Ovary (tissue), 9 donors: ENCODE data around the gene ATP4B. TPM values are rescaled to one million over a fixed set of nuclear protein-coding genes. Genes with fewer than 3 reads are reported as not detected.

Source experiments
- DNase-seq, 5 donors: peaks; one replicate each; pipeline ENCODE4 v3.0.0-alpha.2; 2019 to 2020
- H3K27ac ChIP-seq, 2 donors: fragments of 200-600 bp; one replicate each; pipeline versions ENCODE4 v1.5.1 to v1.8.0; 2019 to 2022
- H3K27me3 ChIP-seq: fragments of 200-600 bp; one replicate; pipeline ENCODE4 v1.8.0; 2022
- H3K36me3 ChIP-seq: fragments of 200-600 bp; sonication (generic); one replicate; pipeline ENCODE4 v1.5.1; 2019
- H3K4me1 ChIP-seq: one replicate; pipeline ENCODE4 v1.8.1; 2013; ENCODE audit warnings: mild to moderate bottlenecking, moderate library complexity; ENCODE audit not compliant: insufficient read depth
- H3K4me3 ChIP-seq: fragments of 200-600 bp; sonication (generic); one replicate; pipeline ENCODE4 v1.5.1; 2017
- H3K9me3 ChIP-seq, 2 donors: fragments of 200-600 bp in 1 of 2; sonication (generic) in 1 of 2; one replicate each; pipeline versions ENCODE4 v1.5.1 to v1.8.1; 2013 to 2019; ENCODE audit warnings: mild to moderate bottlenecking in 1 of 2, moderate library complexity in 1 of 2
- EP300 ChIP-seq: sonication (generic); formaldehyde crosslinking; IDR thresholded peaks from one replicate; pipeline ENCODE4 v1.6.1; 2017; ENCODE audit warnings: antibody characterized with exemption
- POLR2A ChIP-seq: fragments of 450-650 bp; IDR thresholded peaks from one replicate; pipeline ENCODE4 v1.6.1; 2017; ENCODE audit warnings: antibody characterized with exemption, mild to moderate bottlenecking, moderate library complexity
- WGBS, 3 donors: extraction: QIAGEN DNeasy Blood & Tissue Kit in 1 of 3; methylation state at CpG; one replicate each; pipeline versions ENCODE4 v1.1.5 to v1.1.7; 2013 to 2017; 5-methylcytosine and 5-hydroxymethylcytosine counted together
- intact Hi-C, 4 donors: fragments of 100-400 bp; cut with DNase I; formaldehyde crosslinking; loops; one replicate each; pipeline versions ENCODE4 v1.11.0 to v1.15.1; 2022 to 2023
- polyA plus RNA-seq, 2 donors: library from polyadenylated mRNA; stranded (reverse); fragments of 200-250 nt in 1 of 2; fragments of 350-450 nt in 1 of 2; fragmentation: Illumina TruSeq in 1 of 2; extraction: RNeasy Lipid Tissue Mini Kit (QIAGEN cat#74804) in 1 of 2; gene quantifications; one replicate each; pipeline ENCODE4 v1.2.3, GENCODE V29; 2013 to 2014
- total RNA-seq, 7 donors: library from RNA; depleted of rRNA in 2 of 7; stranded (reverse); fragments of >200 nt in 2 of 7; fragmentation: NEBNext Ultra II Directional in 3 of 7; extraction: Animal tissue kit (Norgen Biotek cat#: 25700) in 3 of 7; gene quantifications; one replicate each; pipeline versions ENCODE4 v1.1.0 to v1.2.4, GENCODE V29; 2016 to 2023
- TF ChIP-seq, protein P1 (sequence below), 3 donors: fragments of 450-650 bp in 2 of 3; fragments of 200-600 bp in 1 of 3; IDR thresholded peaks; one replicate each; pipeline versions ENCODE4 v1.5.1 to v1.8.0; 2016 to 2022; ENCODE audit warnings: antibody characterized with exemption in 3 of 3, mild to moderate bottlenecking in 1 of 3
- donor health status: DM: no; HTN: no; CAD: no; lungs with moderate emphysema.
- donor health status: DM: no; HTN: no; CAD: no.
- donor health status: Bipolar disorder and iron deficiency.
- donor health status: DM: yes; HTN: yes; CAD: no.
- donor health status: DM: no; HTN: no; CAD: no.
- donor health status: DM: yes; HTN: yes; CAD: no.

ATP4B gene
- total and polyA plus RNA-seq, 9 donors = 0.28 TPM; not detected in 8

DNA sequence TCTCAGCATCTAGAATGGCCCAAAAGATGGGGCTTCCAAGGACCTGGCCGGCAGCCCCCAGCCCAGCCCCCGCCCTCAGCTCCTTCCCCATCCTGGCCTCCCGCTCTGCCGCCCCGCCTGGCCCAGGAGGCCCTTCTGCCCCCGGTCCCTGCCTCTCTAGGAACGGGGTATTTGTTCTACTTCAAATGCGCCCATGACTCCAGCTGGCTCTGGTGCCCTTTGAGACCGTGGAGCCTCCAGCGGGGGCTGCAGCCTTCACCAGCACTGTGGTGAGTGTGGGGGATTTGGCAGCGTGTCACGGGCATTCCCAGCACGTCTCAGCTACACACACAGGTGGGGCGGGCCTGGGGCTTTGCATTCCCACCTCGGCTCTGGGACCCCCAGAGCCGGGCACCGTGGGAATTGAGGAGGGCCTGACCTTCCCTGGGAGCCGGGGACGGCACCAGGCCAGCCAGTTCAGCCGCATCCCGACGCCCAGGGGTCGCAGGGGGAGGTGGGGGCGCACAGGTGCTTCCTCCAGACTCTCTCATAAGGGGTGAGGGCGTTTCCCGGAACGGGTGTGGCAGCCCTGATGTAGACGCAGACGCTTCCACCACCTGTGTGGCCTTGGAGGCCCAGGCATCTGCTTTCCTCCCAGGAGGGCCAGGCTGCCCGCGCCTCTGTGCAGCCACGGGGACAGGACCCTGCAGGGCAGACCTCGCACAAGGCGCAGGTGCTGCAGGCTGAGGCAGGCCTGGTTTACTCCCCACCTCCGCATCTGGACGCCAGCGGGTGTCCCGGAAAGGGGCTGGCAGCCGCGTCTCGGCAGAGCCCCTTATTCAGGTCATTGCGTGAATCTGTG, 947 bp downstream of the ATP4B start:
- intact Hi-C loops = no loop called here
- 63 to 76% (median 67%) methylated on average over 37 to 42 of the region's 42 CpGs for WGBS, 3 donors
- TF ChIP-seq, protein P1, sequence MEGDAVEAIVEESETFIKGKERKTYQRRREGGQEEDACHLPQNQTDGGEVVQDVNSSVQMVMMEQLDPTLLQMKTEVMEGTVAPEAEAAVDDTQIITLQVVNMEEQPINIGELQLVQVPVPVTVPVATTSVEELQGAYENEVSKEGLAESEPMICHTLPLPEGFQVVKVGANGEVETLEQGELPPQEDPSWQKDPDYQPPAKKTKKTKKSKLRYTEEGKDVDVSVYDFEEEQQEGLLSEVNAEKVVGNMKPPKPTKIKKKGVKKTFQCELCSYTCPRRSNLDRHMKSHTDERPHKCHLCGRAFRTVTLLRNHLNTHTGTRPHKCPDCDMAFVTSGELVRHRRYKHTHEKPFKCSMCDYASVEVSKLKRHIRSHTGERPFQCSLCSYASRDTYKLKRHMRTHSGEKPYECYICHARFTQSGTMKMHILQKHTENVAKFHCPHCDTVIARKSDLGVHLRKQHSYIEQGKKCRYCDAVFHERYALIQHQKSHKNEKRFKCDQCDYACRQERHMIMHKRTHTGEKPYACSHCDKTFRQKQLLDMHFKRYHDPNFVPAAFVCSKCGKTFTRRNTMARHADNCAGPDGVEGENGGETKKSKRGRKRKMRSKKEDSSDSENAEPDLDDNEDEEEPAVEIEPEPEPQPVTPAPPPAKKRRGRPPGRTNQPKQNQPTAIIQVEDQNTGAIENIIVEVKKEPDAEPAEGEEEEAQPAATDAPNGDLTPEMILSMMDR (IDR thresholded peaks at IDR 0.05) = no peak
- no peak for TF ChIP-seq EP300
- TF ChIP-seq POLR2A = no peak
- H3K27ac ChIP-seq = no peak overlapping the region
- no peaks in the 10 kb centered on the region for H3K4me1 ChIP-seq
- DNase-seq = peak in 3 of 5 donors; percentile 6 to 30 (median 11)
- no peak overlapping the region for H3K4me3 ChIP-seq
- H3K27me3 ChIP-seq = no peaks in the 10 kb centered on the region
- no peaks in the 10 kb centered on the region for H3K36me3 ChIP-seq
- no peaks in the 10 kb centered on the region for H3K9me3 ChIP-seq

- H3K27ac ChIP-seq = no peak overlapping the region
- WGBS, 3 donors = 89 to 91% (median 91%) methylated on average over 25 of the region's 25 CpGs
- H3K36me3 ChIP-seq = no peaks in the 10 kb centered on the region
- H3K4me1 ChIP-seq = no peaks in the 10 kb centered on the region
- TF ChIP-seq POLR2A (no peak), EP300 (no peak)
- TF ChIP-seq, protein P1 (IDR thresholded peaks at IDR 0.05) = no peak
- H3K9me3 ChIP-seq = no peaks in the 10 kb centered on the region
- peak in 3 of 5 donors; percentile 3 to 21 (median 8) for DNase-seq
- H3K4me3 ChIP-seq = no peak overlapping the region
- no peaks in the 10 kb centered on the region for H3K27me3 ChIP-seq
- intact Hi-C loops = no loop called here
Observed at GRCh38 chr13:113656003-113656588, 1.9 kb downstream of the ATP4B start.

DNA sequence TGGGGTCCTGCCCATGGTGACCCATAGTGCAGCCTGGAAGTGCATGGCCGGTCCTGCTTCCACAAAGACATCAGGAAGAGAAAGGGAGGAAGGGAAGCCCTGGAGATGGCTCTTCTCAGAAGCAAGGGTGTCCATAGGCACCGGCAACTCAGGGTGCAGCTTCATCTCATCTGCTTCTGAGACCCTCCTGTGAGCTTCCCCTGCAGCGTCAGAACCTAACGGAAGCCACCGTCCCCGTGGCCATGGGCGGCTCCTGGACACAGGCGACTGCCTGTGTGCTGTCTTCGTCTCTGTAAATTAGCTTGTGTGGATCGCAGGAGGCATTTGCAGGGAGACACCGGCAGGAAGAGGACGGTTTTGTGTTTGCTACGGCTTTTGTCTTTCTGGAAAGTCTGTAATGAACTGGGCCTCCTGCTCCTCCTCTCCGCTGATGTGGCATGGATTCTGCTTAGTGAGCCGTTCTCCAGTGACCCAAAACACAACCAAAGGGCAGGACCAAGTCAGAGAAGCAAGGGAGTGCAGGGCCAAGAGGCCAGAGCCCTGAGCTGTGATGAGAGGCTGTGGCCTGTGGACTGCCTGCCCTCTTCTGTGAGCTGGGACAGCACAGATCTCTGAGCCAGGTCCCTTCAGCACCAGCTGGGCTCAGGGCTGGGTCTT, 2.5 kb downstream of the ATP4B start:
- Histone ChIP-seq H3K4me1 (no peaks in the 10 kb centered on the region), H3K36me3 (no peaks in the 10 kb centered on the region), H3K27ac (no peak overlapping the region), H3K27me3 (no peaks in the 10 kb centered on the region), H3K9me3 (no peaks in the 10 kb centered on the region), H3K4me3 (no peak overlapping the region)
- 73 to 78% (median 74%) methylated on average over 15 of the region's 15 CpGs for WGBS, 3 donors
- intact Hi-C loops = no loop called here
- DNase-seq = peak in 3 of 5 donors; percentile 2 to 18 (median 7)
- TF ChIP-seq, protein P1 (IDR thresholded peaks at IDR 0.05) = no peak
- TF ChIP-seq EP300 (no peak), POLR2A (no peak)

DNA sequence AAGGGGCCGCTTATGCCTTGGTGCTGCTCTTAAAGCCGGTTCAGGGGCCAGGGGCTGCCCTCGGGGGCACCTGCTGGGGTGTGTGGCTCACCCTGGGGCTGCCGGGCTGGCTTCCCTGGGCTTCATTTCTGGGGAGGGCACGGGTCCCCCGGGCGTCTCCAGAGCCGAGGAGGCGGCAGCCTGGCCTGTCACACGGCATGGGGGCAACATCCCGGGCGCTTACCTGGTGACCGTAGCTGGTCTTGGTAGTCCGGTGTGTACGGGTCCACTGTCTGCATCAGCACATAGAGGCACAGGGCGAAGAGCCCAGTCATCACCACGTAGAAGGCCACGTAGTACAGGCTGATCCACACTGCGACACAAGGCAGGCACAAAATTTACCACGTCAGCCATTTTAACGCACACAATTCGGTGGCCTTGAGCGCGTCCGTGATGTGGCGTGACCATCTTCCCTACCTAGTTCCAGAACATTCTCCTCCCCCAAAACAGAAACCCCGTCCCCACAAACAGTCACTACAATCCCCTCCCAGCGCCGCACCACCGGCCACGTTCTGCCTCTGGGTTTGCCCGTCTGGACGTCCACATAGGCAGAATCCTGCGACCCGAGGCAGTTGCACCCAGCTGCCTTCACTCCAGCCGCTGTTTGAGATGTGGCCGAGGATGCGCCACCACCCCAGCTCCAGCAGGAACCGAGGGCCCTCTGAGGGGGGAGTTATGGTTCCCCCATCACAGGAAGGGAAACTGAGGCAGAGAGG, 3.2 kb downstream of the ATP4B start:
- intact Hi-C loops = no loop called here
- no peaks in the 10 kb centered on the region for H3K36me3 ChIP-seq
- no peak for TF ChIP-seq POLR2A
- TF ChIP-seq, protein P1 (IDR thresholded peaks at IDR 0.05) = no peak
- TF ChIP-seq EP300 = no peak
- no peak overlapping the region for H3K4me3 ChIP-seq
- H3K27ac ChIP-seq = no peak overlapping the region
- WGBS, 3 donors = 87 to 88% (median 88%) methylated on average over 39 of the region's 39 CpGs
- H3K27me3 ChIP-seq = no peaks in the 10 kb centered on the region
- H3K9me3 ChIP-seq = no peaks in the 10 kb centered on the region
- no peaks in the 10 kb centered on the region for H3K4me1 ChIP-seq
- peak in 3 of 5 donors; percentile 3 to 21 (median 9) for DNase-seq
